Measurements from ENCODE around the gene ITPKB.

DNA sequence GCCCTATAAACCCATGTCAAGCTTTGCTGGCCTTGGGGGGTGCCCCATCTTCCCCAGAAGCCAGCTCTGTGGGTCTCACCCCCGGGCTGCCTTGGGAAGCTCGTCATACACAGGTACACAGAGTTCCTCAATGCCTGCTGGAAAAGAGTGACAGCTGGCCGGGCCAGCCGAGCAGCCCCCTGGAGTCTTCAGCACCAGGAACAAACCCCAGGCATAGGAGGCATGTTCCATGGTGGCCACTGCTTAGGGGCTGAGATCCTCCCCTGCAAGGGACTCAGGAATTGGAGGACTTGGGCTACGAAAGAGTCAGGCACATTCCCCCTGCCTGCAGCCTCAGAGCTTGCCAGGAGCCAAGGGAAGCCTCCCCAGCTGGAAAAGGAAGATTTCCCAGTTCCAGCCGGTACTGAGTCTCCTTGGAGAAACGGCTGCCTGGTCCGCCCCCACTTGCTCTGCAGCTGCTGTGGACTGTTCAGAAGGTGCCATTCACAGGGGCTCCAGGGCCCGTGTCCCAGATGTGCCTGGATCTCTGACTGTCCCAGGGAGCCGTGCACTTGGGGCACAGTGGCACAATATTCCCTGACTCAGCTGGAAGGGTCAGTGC, 101.0 kb downstream of the ITPKB start:
- TF ChIP-seq, protein P1, sequence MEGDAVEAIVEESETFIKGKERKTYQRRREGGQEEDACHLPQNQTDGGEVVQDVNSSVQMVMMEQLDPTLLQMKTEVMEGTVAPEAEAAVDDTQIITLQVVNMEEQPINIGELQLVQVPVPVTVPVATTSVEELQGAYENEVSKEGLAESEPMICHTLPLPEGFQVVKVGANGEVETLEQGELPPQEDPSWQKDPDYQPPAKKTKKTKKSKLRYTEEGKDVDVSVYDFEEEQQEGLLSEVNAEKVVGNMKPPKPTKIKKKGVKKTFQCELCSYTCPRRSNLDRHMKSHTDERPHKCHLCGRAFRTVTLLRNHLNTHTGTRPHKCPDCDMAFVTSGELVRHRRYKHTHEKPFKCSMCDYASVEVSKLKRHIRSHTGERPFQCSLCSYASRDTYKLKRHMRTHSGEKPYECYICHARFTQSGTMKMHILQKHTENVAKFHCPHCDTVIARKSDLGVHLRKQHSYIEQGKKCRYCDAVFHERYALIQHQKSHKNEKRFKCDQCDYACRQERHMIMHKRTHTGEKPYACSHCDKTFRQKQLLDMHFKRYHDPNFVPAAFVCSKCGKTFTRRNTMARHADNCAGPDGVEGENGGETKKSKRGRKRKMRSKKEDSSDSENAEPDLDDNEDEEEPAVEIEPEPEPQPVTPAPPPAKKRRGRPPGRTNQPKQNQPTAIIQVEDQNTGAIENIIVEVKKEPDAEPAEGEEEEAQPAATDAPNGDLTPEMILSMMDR (conservative IDR thresholded peaks at IDR 0.05; ENCODE audit: low read depth, low read length) = no peak
- TF ChIP-seq EZH2 (IDR thresholded peaks at IDR 0.05; ENCODE audit: low read length, unreplicated experiment) (no peak), EZH2phosphoT487 (IDR thresholded peaks at IDR 0.05; ENCODE audit: borderline replicate concordance, low read length) (no peak)

Measured in PC-3 (cell line).